ENCODE results near the gene MAP7.
"Not testable (repeated sequence)": the region's sequence is repeated elsewhere in the genome, so short reads cannot be mapped to it uniquely, and the experiment has no call there.

The MAP7 gene

DNA sequence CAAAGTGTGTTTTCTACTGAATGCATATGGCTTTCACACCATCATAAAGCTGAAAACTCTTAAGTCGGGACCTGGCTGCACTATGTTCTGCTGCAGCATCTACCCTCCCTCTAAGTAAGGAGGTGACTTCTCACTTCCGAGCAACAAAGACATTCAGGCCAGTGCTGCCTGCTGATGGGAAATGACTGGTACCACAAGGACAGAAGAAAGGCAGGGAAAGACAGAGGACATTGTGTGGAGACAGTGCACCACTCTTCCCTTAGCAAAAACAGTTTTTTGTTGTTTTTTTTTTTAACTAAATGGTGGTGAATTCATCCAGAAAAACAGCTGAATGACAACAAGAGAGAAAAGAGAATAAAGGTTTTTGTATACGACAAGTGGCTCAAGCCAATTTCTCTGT lies 81.5 kb downstream of the MAP7 start:
- DNase-seq (ENCODE audit: low read depth in 3 of 3): no peak

DNA sequence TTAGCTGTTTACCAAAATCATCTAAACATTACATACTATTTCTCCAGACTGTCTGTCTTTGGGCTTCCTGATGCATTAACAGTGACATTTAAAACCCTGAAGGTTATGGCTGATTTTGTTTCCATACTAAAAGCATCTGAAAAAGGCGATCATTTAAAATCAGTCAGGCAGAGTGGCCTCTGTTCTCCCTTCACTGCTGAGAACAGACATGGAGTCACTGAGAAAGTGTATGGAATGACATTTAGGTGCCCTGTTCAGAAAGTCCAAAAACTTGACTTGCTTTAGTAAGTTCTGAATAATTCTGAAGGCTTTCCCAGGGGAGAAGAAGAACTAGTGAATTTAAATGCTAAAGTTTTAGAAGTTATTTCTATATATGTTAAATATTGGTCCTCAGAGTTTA lies 83.0 kb downstream of the MAP7 start:
- no peak for DNase-seq (ENCODE audit: low read depth in 3 of 3)

DNA sequence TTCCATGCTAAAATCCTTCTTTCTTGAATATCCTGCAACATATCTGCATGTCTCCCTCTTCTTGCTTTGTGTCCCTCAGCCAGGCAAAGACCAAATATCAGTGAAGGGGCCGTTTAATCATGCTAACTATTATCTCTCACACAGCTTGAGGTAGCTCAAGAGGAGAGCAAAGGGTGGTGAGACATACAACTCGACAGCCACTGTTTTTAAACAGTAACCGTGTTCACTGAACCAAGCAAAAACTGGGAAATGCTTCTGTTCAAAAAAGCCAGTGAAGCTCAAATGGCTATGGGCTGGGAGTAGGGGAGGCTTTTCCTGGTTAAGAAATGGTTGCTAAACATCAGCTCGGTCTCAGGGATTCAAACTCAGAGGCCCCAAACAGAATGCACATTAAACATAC lies 83.4 kb downstream of the MAP7 start:
- DNase-seq (ENCODE audit: low read depth in 3 of 3): no peak

DNA sequence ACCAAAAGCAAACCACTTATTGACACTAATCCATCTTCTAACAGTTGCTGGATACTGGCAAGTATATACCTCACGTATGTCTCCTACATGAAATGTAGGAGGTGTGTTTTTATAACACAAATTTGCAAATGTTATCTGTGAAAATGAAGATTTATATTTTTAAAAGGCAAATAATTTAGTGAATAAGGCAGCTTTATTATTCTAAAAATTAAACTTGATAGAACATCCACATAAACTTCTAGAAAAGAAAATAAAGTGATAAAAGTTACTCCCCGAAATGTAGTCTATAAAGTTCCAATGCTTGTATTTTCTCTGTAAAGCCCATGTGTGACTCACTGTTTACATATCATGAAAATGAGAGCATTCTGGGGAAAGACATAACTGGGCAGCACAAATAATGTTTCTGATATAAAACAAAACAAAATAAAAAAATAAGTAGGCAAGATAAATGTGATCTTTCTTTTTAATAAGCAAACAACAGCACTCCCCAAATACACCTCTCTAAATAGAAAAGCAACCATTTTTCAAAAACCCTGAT lies 84.4 kb downstream of the MAP7 start:
- no peak for DNase-seq (ENCODE audit: low read depth in 3 of 3)

DNA sequence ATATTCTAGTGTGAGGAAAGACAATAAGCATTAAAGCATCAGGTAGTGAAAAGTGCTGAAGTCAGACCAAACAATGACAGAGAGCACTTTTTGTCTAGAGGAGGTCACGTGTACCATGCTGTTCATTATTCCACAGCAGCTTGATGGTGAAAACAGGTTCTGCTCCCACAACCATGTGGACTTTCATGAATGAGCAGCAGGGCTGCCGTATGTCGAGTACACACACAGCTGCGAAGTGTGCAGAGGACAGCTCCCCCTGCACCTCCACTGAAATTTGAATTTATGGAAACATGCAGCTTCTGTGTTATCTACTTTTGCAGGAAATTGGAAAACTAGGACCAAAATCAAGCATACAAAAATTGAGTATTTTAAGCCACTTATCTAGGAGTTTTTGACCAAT lies 85.3 kb downstream of the MAP7 start:
- DNase-seq (ENCODE audit: low read depth in 3 of 3): no peak

DNA sequence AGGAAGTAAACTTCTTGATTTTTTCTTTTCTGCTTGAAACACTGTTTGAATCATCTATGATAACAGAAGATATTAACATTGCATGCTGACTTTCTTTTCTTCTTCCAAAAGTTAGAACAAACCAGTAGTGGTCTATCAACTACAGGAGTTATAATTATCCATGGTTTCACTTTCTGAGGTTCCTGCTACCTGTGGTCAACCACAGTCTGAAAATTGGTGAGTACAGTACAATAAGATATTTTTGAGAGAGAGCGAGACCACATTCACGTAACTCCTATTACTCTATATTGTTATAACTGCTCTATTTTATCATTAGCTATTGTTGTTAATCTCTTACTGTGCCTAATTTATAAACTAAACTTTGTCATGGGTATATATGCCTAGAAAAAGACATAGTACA lies 86.1 kb downstream of the MAP7 start:
- no peak for DNase-seq (ENCODE audit: low read depth in 3 of 3)

DNA sequence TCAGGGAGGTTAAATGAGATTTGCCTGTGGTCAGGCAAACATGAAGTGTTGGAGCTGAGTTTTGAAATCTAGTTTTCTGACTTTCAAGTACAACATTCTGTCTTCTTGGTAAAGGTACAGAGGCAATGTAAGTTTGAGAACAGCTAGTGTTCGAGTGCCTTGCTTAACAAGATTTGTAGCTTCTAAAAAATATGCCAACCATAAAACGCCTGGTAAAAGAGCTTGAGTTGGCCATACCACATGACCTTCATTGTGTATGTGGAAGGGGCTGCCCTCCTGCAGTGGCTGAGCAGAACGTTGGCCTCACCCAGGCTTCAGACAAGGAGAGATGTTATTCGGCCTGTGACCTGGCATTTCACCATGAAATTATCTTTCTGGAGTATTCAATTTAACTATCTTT lies 86.5 kb downstream of the MAP7 start:
- no peak for DNase-seq (ENCODE audit: low read depth in 3 of 3)

DNA sequence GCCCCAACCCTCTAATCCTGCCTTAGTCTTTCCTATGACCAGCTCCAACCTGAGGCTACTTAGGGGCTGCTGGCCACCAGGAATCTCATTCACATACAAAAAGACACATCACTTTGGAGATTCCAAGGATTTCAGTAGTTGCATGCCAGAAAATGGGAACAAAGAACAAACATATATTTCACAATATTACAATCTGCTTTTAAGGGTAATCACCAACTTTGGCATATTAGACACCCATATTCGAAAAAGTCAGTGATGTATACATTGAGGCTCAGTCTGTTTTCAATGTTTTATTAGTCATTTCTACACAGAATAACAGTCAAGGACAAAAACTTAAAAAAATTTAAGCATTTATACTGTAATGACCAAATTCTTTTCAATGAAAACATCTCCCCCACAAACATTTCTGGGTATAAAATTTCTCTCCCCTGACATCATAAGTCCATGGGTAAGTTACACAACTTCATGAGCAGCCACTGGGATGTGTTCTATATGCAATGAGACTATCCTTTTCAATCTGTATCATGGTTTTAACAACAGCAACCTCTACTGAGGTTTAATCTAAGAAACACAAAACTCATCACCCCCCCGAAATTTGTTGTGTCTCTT lies 103.5 kb downstream of the MAP7 start:
- no peak for DNase-seq (ENCODE audit: low read depth in 3 of 3)

DNA sequence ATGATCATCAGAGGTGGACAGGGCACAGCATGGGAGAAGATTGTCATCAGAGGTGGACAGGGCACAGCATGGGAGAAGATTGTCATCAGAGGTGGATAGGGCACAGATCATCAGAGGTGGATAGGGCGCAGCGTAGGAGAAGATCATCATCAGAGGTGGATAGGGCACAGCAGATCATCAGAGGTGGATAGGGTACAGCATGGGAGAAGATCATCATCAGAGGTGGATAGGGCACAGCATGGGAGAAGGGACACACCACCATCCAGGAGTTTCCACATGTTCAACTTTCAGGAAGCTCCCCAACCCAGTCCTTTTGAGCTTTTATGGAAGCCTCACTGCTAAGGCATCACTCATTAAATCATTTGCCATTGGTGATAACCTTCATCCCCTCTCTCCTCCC lies 104.1 kb downstream of the MAP7 start:
- DNase-seq (ENCODE audit: low read depth in 3 of 3): no peak

DNA sequence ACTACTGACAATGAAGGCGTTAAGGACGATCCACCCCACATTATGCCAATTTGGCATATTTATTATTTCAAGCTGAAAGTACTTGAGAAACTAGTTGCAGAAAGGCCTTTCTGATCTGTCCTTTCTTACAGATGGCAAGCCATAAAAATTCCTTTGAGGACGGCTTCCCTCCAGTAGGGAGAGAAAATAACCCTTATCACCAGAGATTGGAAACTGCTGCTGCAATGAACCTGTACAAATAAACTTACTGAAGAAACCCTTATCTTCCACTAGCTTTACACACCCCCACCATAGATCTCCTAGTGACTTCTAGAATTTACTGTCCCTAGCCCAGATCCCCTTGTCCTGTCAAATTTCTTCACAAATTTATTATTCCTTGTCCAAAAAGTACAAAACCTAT lies 105.2 kb downstream of the MAP7 start:
- no peak for DNase-seq (ENCODE audit: low read depth in 3 of 3)

DNA sequence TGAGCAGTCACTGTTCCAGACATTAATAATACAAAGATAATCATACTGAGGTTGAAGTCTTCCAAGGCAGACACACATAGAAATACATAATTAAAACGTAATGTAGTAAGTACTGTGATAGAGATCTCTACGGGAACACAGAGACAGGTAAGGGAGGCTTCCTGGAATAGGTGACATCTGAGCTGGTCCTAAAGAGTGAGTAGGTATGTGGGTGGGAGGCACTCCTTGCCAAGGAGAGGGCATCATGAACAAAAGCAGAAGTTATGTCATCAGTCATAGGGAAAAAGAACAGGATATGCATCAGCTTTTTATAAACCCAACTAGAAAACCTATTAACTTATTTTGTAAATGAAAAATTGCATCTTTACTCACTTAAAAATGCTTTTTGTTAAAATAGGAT lies 110.0 kb downstream of the MAP7 start:
- DNase-seq (ENCODE audit: low read depth in 3 of 3): no peak

DNA sequence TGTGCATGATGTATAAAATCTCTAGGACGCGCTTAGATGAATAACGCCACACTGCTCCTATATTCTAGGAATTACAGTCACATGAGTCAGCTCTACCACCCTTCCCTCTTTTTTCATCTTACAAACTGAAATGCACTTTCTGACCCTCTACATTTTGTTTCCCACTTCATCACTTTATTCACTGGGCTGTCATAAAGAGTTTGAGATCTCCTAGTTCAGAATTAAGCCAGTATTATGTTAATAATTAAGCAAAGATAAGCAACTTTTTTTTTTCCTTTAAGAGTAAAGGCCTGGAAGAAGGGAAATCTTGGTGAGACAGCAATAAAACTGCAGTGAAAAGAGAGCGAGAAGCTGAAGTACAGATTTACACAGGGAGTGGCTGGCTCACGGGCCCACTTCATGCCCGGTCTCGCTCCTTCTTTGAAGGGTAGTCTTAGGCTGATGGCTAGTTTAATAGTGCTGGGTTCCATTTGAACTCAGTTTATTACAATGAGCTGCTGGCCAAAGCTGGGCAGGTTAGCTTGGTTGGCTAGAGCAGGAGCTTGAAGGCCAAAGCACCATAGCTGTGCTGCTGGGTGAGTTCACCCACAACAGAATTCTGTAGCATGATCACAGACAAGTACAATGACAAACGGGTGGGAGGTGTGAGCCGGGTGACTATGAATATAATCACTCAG lies 110.6 kb downstream of the MAP7 start:
- no peak for DNase-seq (ENCODE audit: low read depth in 3 of 3)

DNA sequence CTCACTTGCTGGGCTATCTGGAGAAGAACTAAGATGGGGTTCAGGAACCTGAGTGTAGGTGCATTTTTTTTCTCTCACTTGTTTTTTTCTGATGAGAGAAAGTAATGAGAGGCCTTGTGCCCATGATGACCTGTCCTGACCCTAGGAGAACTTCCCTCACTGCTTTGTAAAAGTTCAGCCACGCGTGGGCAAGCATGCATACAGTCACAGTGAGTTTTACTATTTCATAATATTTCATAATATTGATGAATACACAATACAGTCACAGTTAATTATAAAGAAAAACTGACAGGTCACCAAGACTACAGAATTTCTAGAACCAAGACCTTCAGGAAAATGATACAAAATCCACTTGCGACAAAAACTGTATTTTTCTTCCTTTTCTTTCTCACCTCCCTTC lies 111.8 kb downstream of the MAP7 start:
- no peak for DNase-seq (ENCODE audit: low read depth in 3 of 3)

DNA sequence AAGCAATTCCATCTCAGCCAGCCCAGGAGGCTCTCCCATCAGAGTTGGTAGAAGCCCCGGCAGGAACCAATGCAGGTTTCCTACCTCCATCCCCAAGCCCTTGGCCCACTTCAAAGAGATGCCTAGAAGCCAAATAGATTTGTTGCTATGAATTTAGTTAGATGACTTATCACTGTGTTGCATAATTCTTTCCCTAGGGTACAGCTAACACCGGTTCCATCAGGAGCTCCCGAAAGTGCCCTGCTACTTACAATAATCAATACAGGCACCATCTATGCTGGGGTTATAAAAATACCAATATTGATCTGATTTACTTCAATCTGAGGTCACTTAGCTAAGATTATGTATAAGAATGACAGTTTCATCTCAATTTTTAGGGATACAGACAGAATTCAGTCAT lies 113.0 kb downstream of the MAP7 start:
- DNase-seq (ENCODE audit: low read depth in 3 of 3): no peak

DNA sequence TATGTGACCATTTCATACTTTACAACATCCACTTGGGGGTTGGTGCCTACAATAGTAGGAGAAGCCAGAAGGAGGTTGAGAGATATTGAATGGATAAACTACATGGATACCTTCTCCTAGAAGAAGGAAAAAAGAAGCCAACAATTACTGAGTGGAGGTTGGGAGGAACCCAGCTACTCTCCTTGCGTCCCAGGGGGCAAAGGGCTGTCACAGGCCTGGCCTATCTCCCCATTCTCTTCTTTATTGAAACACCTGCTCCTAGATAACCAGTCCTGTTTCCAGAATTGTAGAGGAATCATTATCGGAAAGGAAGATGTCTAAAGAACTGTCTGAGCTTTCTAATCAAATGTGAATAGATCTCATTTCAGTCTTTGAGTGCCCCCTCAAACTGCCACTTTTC lies 115.1 kb downstream of the MAP7 start:
- DNase-seq (ENCODE audit: low read depth in 3 of 3): no peak

DNA sequence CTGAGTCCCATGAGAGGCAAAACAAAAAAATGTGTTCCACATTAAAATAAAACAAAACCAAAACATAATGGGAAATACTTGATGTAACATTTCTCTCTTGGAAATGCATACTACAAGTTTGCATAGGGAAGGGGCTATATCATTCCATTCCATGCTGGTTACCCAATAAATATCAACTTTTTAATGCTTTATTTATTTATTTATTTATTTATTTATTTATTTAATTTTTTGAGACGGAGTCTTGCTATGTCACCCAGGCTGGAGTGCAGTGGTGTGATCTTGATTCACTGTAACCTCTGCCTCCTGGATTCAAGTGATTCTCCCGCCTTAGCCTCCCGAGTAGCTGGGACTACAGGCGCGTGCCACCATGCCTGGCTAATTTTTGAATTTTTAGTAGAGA lies 118.9 kb downstream of the MAP7 start:
- DNase-seq (ENCODE audit: low read depth in 3 of 3): not testable (repeated sequence)

DNA sequence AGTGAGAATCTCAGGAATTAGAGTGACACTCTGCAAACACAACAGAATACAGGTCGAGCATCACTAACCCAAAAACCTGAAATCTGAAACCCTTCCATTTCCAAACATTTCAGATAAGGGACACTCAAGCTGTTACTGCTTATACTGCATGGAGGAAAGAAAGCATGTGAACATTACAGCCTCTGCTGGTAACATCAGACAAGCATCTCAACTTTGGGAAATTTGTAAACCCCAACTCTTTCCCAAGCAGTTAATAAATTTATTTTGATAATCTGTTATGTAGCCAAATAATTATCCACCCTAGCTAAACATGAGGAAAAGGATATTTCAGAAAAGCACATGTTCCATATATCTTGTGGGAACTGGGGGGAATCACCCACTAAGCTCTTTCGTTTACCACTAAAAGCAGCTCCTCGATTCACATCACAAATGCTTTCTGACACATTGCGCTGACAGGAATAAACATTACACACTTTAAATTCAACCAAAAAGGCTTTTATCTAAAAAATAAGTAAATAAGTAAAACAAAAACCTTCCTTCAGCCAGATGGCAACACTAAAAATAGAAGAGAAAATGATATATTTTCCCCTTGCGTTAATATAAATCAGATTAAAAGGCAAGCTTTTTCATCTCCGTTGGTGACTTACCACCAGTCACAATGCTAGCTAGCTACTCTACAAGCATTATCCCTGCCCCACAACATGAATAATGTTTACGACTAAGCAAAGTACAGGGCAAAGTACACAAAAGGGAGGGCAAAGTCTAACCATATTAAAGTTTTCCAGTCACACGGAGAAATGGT lies 120.8 kb downstream of the MAP7 start:
- DNase-seq (ENCODE audit: low read depth in 3 of 3): no peak

DNA sequence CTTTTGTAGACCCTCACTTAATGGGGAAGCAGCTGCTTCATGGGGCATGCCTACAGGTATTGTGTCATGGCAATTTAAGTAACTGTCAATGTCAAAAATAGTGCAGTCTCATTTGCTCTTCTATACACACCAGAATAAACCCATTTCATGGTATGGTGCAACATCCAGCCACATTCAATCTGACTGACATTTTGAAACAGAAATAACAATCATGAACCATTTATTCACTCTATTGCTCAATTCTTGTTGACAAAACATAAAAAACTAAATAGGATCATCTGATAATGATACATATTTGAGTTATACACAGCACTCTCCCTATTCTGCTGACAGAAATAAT lies 122.9 kb downstream of the MAP7 start:
- no peak for DNase-seq (ENCODE audit: low read depth in 3 of 3)

DNA sequence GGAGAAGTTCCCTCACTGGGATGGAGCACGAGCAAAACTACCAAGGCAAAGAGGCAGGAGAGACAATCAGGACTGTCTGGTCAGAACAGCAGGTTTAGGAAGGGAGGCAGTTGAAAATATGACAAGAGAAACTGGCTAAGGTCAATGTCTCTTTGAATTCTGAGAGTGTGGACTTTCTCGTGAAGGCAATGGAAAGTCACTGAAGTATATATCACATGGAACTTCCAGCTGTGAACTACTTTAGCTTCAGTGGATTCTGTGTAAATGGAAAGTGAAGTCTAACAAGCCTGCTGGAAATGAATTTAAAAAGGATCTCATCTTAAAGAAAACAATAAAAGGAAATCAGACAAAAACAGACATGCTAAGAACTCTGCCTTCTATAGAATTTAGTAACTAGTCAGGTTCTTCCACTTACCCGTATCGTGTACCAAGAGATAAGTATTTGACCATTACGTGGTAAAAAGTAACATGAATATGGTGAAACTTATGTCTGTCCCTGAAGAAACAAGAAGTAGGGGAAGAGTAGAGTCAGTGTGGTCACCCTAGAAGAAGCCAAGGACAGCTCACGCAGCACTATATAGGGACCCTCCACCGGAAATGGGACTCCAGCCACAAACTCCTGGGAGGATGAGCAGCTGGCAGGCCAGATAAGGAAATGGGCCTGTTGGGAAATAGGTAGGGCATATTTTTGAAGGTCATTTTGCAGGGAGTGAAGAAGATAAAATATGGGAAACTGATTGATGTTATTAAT lies 123.4 kb downstream of the MAP7 start:
- DNase-seq (ENCODE audit: low read depth in 3 of 3): no peak

DNA sequence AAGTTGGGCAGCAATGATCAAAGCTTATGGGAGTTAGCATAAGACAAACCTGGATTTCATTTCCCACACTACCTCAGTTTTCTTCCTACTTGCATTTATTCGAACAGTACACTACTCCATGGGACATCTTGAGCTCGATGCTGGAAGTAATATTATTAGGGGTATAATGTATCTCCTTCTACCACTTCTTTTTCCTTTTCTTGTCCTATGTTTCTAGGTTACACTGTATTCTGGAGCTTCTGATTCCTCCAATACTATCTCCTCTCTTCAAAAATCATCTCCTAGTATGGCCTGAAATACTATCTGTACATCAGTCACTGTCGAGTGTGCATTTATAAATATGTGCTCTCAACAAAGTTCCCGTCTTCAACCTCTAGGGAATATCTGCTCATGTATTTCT lies 124.4 kb downstream of the MAP7 start:
- DNase-seq (ENCODE audit: low read depth in 3 of 3): no peak

DNA sequence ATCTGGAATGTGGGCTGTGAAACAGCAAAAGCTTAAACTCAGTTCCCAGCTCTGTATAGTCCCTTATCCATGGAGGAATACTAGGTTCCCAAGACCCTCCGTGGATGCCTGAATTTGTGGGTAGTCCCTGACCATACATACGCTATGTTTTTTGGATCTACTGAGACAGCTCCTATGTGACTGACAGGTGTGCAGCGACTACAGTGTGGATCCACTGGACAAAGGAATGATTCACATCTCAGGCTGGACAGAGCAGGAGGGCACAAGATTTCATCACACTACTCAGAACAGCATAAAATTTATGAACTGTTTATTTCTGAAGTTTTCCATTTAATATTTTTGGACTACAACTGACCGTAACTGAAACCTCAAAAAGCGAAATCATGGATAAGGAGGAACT lies 125.3 kb downstream of the MAP7 start:
- DNase-seq (ENCODE audit: low read depth in 3 of 3): no peak

DNA sequence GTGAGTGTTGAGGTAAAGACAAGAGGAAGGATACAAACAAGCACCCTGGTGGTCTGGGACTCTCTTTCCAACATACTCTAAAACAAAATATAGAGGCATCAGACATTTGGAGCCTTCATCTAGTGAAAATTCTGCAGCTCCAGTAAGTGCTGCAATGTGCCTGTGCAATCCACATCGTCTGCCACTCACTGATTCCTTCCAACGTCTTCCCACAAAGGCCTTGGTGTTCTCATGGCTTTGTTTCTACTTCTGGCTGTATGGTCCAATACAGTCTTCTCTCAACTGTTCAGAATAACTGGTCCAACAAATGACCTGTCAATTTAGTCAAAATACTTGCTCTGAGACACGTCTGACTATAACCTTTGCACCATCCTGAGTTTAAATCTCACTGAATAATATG lies 125.8 kb downstream of the MAP7 start:
- no peak for DNase-seq (ENCODE audit: low read depth in 3 of 3)

Measured in stimulated activated CD4-positive, alpha-beta T cell treated with anti-CD3 and anti-CD28 coated beads, TNF-alpha, amount 100 ng/mL, for 4 hours (primary cell).